Stimulated activated CD4-positive, alpha-beta T cell treated with anti-CD3 and anti-CD28 coated beads, TNF-alpha, amount 100 ng/mL, for 4 hours (primary cell): Measurements from ENCODE around the gene PSMA1.
A peak's percentile ranks its signal among the peaks of the same experiment; 100 is the strongest.

Experiments
- DNase-seq, 3 experiments: peaks; one replicate each; pipeline ENCODE4 v3.0.0-alpha.2; 2020; ENCODE audit warnings: low read depth in 3 of 3

Gene PSMA1

GRCh38 chr11:14529951-14530350, 9.8 kb upstream of the PSMA1 start:
- DNase-seq = no peak

- no peak for DNase-seq
Observed at GRCh38 chr11:14529321-14529720, 9.1 kb upstream of the PSMA1 start.

- no peak for DNase-seq
Observed at GRCh38 chr11:14522801-14523200, 2.6 kb upstream of the PSMA1 start.

- DNase-seq = no peak
Observed at GRCh38 chr11:14522245-14522644, 2.1 kb upstream of the PSMA1 start.

GRCh38 chr11:14520747-14521151, 563 bp upstream of the PSMA1 start:
- no peak for DNase-seq

- peak in 1 of 3 experiments; percentile 6 for DNase-seq
Observed at GRCh38 chr11:14519597-14519916, 629 bp downstream of the PSMA1 start.

GRCh38 chr11:14518820-14519219, 1.4 kb downstream of the PSMA1 start:
- no peak for DNase-seq

GRCh38 chr11:14513800-14514199, 6.4 kb downstream of the PSMA1 start:
- no peak for DNase-seq

GRCh38 chr11:14506532-14506931, 13.7 kb downstream of the PSMA1 start:
- DNase-seq = no peak

GRCh38 chr11:14503023-14503422, 17.2 kb downstream of the PSMA1 start:
- no peak for DNase-seq

- no peak for DNase-seq
Observed at GRCh38 chr11:14502039-14502438, 18.1 kb downstream of the PSMA1 start.

GRCh38 chr11:14500181-14500651, 20.0 kb downstream of the PSMA1 start:
- DNase-seq = peak in 2 of 3 experiments; percentile 13 to 32

GRCh38 chr11:14499560-14500180, 20.5 kb downstream of the PSMA1 start, which contains the start of gene COPB1:
TSS of gene COPB1 (minus strand) at chr11:14499811. CDS start at chr11:14498928, 883 bp downstream.
- DNase-seq = peak; percentile 77 to 82 (median 80)

GRCh38 chr11:14499178-14499559, 21.0 kb downstream of the PSMA1 start:
- DNase-seq = peak in 1 of 3 experiments; percentile 2

GRCh38 chr11:14480716-14481115, 39.5 kb downstream of the PSMA1 start:
- DNase-seq = no peak

- DNase-seq = no peak
Observed at GRCh38 chr11:14471127-14471526, 49.1 kb downstream of the PSMA1 start.

- no peak for DNase-seq
Observed at GRCh38 chr11:14463623-14464022, 56.6 kb downstream of the PSMA1 start.

- no peak for DNase-seq
Observed at GRCh38 chr11:14460147-14460546, 60.0 kb downstream of the PSMA1 start.

GRCh38 chr11:14458377-14458776, 61.8 kb downstream of the PSMA1 start:
- DNase-seq = no peak

- no peak for DNase-seq
Observed at GRCh38 chr11:14455648-14456430, 64.3 kb downstream of the PSMA1 start.
